GM12878 (cell line): ENCODE data around the gene C19orf44. TPM values are rescaled to one million over a fixed set of nuclear protein-coding genes. Genes with fewer than 3 reads are reported as not detected.
A peak's percentile ranks its signal among the peaks of the same experiment; 100 is the strongest.

Experiments
- ATAC-seq: fragments of 200-7000 bp; cut with Tn5 transposase; 3 replicates; pipeline ENCODE4 v1.9.1; 2020; ENCODE audit warnings: mild to moderate bottlenecking, moderate library complexity
- BruUV-seq: library from RNA; stranded (reverse); fragments of 400-500 nt; replicated peaks from 2 replicates; lab custom pipeline; 2021; lab: Mats Ljungman, UMichigan
- CTCF ChIA-PET: fragments of 300-600 bp; sonication (Branson Sonifier 250); formaldehyde crosslinking; extraction: SDS; loops from one replicate; lab custom pipeline; 2021; ENCODE audit warnings: inconsistent platforms; lab: Yijun Ruan, JAX
- POLR2A ChIA-PET: fragments of 350-600 bp; formaldehyde crosslinking; extraction: SDS; loops from one replicate; lab custom pipeline; 2021; ENCODE audit warnings: inconsistent platforms; lab: Charles Lee
- RAD21 ChIA-PET: fragments of 300-600 bp; sonication (Branson Sonifier 250); formaldehyde crosslinking; loops from one replicate; lab custom pipeline; 2023; ENCODE audit warnings: antibody characterized with exemption; ENCODE audit not compliant: unreplicated experiment; lab: Charles Lee
- SMC1A ChIA-PET: fragments of 300-600 bp; sonication (Branson Sonifier 250); formaldehyde crosslinking; loops from one replicate; lab custom pipeline; 2023; ENCODE audit not compliant: unreplicated experiment, uncharacterized antibody; lab: Charles Lee
- DNase-seq: peaks from one replicate; pipeline ENCODE4 v3.0.0-alpha.2; 2011; ENCODE audit warnings: low read depth, low spot score
- FAIRE-seq: peaks from 3 replicates; lab custom pipeline; 2011; peaks lifted over from hg19 to GRCh38; lab: Jason Lieb, UNC
- H2AFZ ChIP-seq: 2 replicates; pipeline ENCODE4 v1.6.0; 2011; ENCODE audit warnings: low read depth, low read length, control low read depth; ENCODE audit not compliant: control insufficient read depth
- H3K27ac ChIP-seq: 2 replicates; pipeline ENCODE4 v1.5.1; 2011; ENCODE audit warnings: control low read depth; ENCODE audit not compliant: control insufficient read depth, insufficient read depth
- H3K27me3 ChIP-seq, 2 experiments: replicated peaks in 1 of 2; 2 replicates each; pipeline versions ENCODE4 v1.6.0 to v1.6.1; 2011; ENCODE audit warnings: low read length in 1 of 2; ENCODE audit not compliant: control insufficient read depth in 2 of 2, insufficient read depth in 2 of 2
- H3K36me3 ChIP-seq, 2 experiments: 2 replicates each; pipeline ENCODE4 v1.5.1; 2011; ENCODE audit warnings: low read length in 1 of 2; ENCODE audit not compliant: control insufficient read depth in 2 of 2, insufficient read depth in 2 of 2
- H3K4me1 ChIP-seq: 2 replicates; pipeline ENCODE4 v1.6.1; 2011; ENCODE audit warnings: mild to moderate bottlenecking, low read length, moderate library complexity, mixed read lengths; ENCODE audit not compliant: control insufficient read depth, insufficient read depth
- H3K4me2 ChIP-seq: 2 replicates; pipeline ENCODE4 v1.6.0; 2011; ENCODE audit warnings: control low read depth; ENCODE audit not compliant: control insufficient read depth, insufficient read depth
- H3K4me3 ChIP-seq: fragments of 200-600 bp; sonication (generic); 2 replicates; pipeline ENCODE4 v1.5.1; 2016
- H3K79me2 ChIP-seq: 2 replicates; pipeline ENCODE4 v1.6.0; 2011; ENCODE audit warnings: low read length; ENCODE audit not compliant: control insufficient read depth, insufficient read depth
- H3K9ac ChIP-seq: 2 replicates; pipeline ENCODE4 v1.8.0; 2011; ENCODE audit warnings: low read length, control low read depth, mixed read lengths; ENCODE audit not compliant: control insufficient read depth, insufficient read depth
- H3K9me3 ChIP-seq: replicated peaks from 3 replicates; pipeline ENCODE4 v1.5.1; 2011; ENCODE audit warnings: mild to moderate bottlenecking, low read length; ENCODE audit not compliant: control insufficient read depth, insufficient read depth
- H4K20me1 ChIP-seq: 2 replicates; pipeline ENCODE4 v1.6.0; 2011; ENCODE audit not compliant: control insufficient read depth, insufficient read depth
- BCL11A ChIP-seq: IDR thresholded peaks from 2 replicates; pipeline ENCODE4 v1.6.1; 2011; ENCODE audit warnings: low read depth, low read length
- EGR1 ChIP-seq, 2 experiments: IDR thresholded peaks; 1 replicate in 1 of 2; 2 replicates in 1 of 2; pipeline ENCODE4 v1.6.1; 2011 to 2012; ENCODE audit warnings: low read depth in 2 of 2, low read length in 2 of 2, borderline replicate concordance in 1 of 2, mild to moderate bottlenecking in 1 of 2, moderate library complexity in 1 of 2
- EP300 ChIP-seq, 2 experiments: fragments of 150-350 bp in 1 of 2; IDR thresholded peaks; 2 replicates each; pipeline ENCODE4 v1.6.1; 2011 to 2012; ENCODE audit warnings: low read depth in 2 of 2, low read length in 2 of 2, borderline replicate concordance in 1 of 2, improper control_type of control experiment in 1 of 2, inconsistent platforms in 1 of 2; ENCODE audit not compliant: control insufficient read depth in 1 of 2
- FOS ChIP-seq: IDR thresholded peaks from 3 replicates; pipeline ENCODE4 v1.6.1; 2011; ENCODE audit warnings: borderline replicate concordance; ENCODE audit not compliant: insufficient read length; ENCODE audit errors: extremely low read depth
- GABPA ChIP-seq: IDR thresholded peaks from 2 replicates; pipeline ENCODE4 v1.6.1; 2014; ENCODE audit warnings: antibody characterized with exemption, low read depth, mild to moderate bottlenecking, inconsistent platforms
- HDGF ChIP-seq: fragments of 450-650 bp; IDR thresholded peaks from 2 replicates; pipeline ENCODE4 v1.6.1; 2016; ENCODE audit warnings: antibody characterized with exemption
- MEF2B ChIP-seq: fragments of 450-650 bp; IDR thresholded peaks from 2 replicates; pipeline ENCODE4 v1.6.1; 2018; ENCODE audit warnings: mild to moderate bottlenecking, moderate library complexity; ENCODE audit not compliant: partially characterized antibody, poor library complexity, severe bottlenecking
- MTA3 ChIP-seq: IDR thresholded peaks from 2 replicates; pipeline ENCODE4 v1.6.1; 2012; ENCODE audit warnings: low read length, inconsistent platforms, borderline replicate concordance
- NRF1 ChIP-seq: conservative IDR thresholded peaks from 2 replicates; pipeline ENCODE4 v1.6.1; 2011; ENCODE audit warnings: mild to moderate bottlenecking, low read depth, low read length, improper control_type of control experiment
- POLR2A ChIP-seq: IDR thresholded peaks from 2 replicates; pipeline ENCODE4 v1.6.1; 2011; ENCODE audit warnings: low read depth, mild to moderate bottlenecking, low read length
- POLR2AphosphoS2 ChIP-seq: IDR thresholded peaks from 2 replicates; pipeline ENCODE4 v1.6.1; 2011; ENCODE audit warnings: low read depth, mild to moderate bottlenecking, low read length, improper control_type of control experiment, moderate library complexity
- SMAD5 ChIP-seq: IDR thresholded peaks from 2 replicates; pipeline ENCODE4 v1.6.1; 2016; ENCODE audit warnings: antibody characterized with exemption, low read depth
- SMARCA5 ChIP-seq: fragments of 450-650 bp; IDR thresholded peaks from 2 replicates; pipeline ENCODE4 v1.6.1; 2017; ENCODE audit warnings: mild to moderate bottlenecking
- TBL1XR1 ChIP-seq: IDR thresholded peaks from 2 replicates; pipeline ENCODE4 v1.6.1; 2012; ENCODE audit warnings: low read depth, low read length, improper control_type of control experiment
- ZBED1 ChIP-seq: IDR thresholded peaks from 2 replicates; pipeline ENCODE4 v1.6.1; 2016; ENCODE audit warnings: borderline replicate concordance
- WGBS: methylation state at CpG from one replicate; pipeline ENCODE4 v1.1.6; 2016; ENCODE audit warnings: low lambda C conversion rate; ENCODE audit not compliant: insufficient replicate concordance, insufficient coverage; ENCODE audit errors: missing lambda C conversion rate; 5-methylcytosine and 5-hydroxymethylcytosine counted together
- in situ Hi-C: fragments of 300-500 bp; cut with MboI; formaldehyde crosslinking; loops from 9 replicates; pipeline ENCODE4 v1.14.3; 2018; ENCODE audit warnings: mixed read lengths
- intact Hi-C: fragments of 100-400 bp; cut with micrococcal nuclease; formaldehyde crosslinking; loops from one replicate; pipeline ENCODE4 v1.14.2; 2022; ENCODE audit not compliant: unreplicated experiment
- polyA plus RNA-seq, 11 experiments: library from polyadenylated mRNA; depleted of rRNA in 4 of 11; unstranded in 6 of 11; stranded (reverse) in 5 of 11; fragments of >200 nt; fragmentation: Nextera tagmentation in 4 of 11; fragmentation: Illumina TruSeq in 1 of 11; extraction: Ambion mirVana in 4 of 11; extraction: Trizol in 1 of 11; gene quantifications; 1 replicate in 1 of 11; 2 replicates in 10 of 11; pipeline versions ENCODE4 v1.2.1 to v1.2.3, GENCODE V29; 2011 to 2016; ENCODE audit warnings: inconsistent platforms in 2 of 11, missing spikeins in 2 of 11, low read depth in 1 of 11
- total RNA-seq, 4 experiments: library from RNA; depleted of rRNA in 3 of 4; stranded (reverse); fragments of >200 nt in 3 of 4; fragmentation: Illumina TruSeq in 1 of 4; extraction: Trizol in 1 of 4; gene quantifications; 2 replicates each; pipeline versions ENCODE4 v1.2.1 to v1.2.3, GENCODE V29; 2013 to 2021
- TF ChIP-seq, protein P1 (sequence below): fragments of 450-650 bp; IDR thresholded peaks from 2 replicates; pipeline ENCODE4 v1.6.1; 2017; ENCODE audit warnings: low read depth, mild to moderate bottlenecking, moderate library complexity
- TF ChIP-seq, protein P2 (sequence below): fragments of 450-650 bp; IDR thresholded peaks from 2 replicates; pipeline ENCODE4 v1.6.1; 2018; ENCODE audit warnings: borderline replicate concordance, mild to moderate bottlenecking; ENCODE audit not compliant: partially characterized antibody
- TF ChIP-seq, protein P3 (sequence below): fragments of 450-650 bp; IDR thresholded peaks from 2 replicates; pipeline ENCODE4 v1.6.1; 2016; ENCODE audit warnings: mild to moderate bottlenecking

The C19orf44 gene
- total and polyA plus RNA-seq, 10 of the 15 experiments (the other 5 are each of a cell fraction or from before 2014, with no cell fraction given), result 0.26 to 5.2 (median 3.6) TPM

DNA sequence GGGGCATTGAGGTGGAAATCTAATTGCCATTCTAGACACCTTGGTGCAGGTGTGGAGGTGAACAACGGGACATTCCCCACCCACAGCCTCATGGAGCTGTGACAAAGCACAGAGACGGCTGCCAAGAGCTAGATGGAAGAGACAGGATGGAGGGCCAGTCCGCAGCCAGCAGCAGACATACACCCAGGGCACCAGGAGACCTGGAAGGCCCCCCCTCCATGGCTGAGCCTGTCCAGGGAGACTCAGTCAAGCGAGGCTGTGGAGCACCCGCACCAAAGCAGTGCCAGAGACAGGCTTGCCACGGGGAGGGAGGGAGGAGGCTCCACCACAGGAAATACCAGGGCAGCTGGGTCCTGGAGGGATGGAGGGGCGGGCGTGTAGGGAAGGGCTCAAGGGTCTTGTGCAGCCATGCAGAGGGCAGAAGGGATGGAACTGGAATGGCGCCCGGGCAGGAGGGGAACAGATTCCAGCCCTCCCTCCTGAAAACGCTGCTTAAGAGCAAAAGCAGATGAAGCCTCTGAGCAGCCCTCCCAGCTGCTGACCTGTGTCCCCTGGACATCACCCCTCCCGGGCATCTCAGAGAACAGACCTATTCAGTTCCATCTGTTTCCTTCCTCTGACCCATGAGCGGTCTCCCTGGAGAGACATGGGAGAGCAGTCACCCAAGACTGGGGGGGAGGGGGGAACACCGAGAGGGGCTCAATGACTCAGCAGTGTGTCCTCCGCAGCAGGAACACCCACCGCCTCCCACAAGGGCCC is 38.8 kb upstream of the C19orf44 start:
- intact Hi-C loops, result no loop called here
- Histone ChIP-seq H3K27me3 (no peaks in the 10 kb centered on the region; a peak in 1 of 4 replicates), H3K4me1 (peaks cover 25% of the 10 kb centered on the region), H3K27ac (peak overlapping the region; percentile 75), H3K4me3 (peak overlapping the region; percentile 38; the same call in 1 of the 2 replicates), H2AFZ (no peak overlapping the region), H3K9me3 (no peaks in the 10 kb centered on the region), H3K79me2 (peaks cover 76% of the 10 kb centered on the region), H3K36me3 (no peaks in the 10 kb centered on the region; a peak in 2 of 4 replicates), H3K4me2 (peak overlapping the region; percentile 96), H4K20me1 (no peaks in the 10 kb centered on the region), H3K9ac (peak overlapping the region; percentile 63)
- POLR2A ChIA-PET, result interaction anchor here (0.6 to 1.7 kb wide), 4 partner anchors 10 to 301 kb away, joined by 3 to 8 read pairs (median 4); no protein-coding TSS in a partner anchor
- ATAC-seq (peak; percentile 62), DNase-seq (no peak), FAIRE-seq (no peak)
- BruUV-seq, result no TSS peak
- WGBS, result 15% methylated on average over 16 of the region's 16 CpGs
- in situ Hi-C loops, result no loop called here
- SMC1A ChIA-PET, result interaction anchor here (1.1 kb wide), 1 partner anchor 8 kb away, joined by 4 read pairs; no protein-coding TSS in a partner anchor
- RAD21 ChIA-PET, result interaction anchor here (0.5 to 2.2 kb wide), 4 partner anchors 10 to 157 kb away, joined by 3 to 7 read pairs (median 4); partner anchors contain the start of genes C19orf44 and CALR3
- CTCF ChIA-PET, result no interaction called here
- TF ChIP-seq GABPA, result no peak
- TF ChIP-seq MEF2B, result peak; percentile 16
- TF ChIP-seq EGR1 (IDR thresholded peaks at IDR 0.05; ENCODE audit: borderline replicate concordance in 1 of 2, low read depth in 2 of 2, low read length in 2 of 2), result peak in 1 of 2 experiments; percentile 80; a peak in 2 of 3 replicates
- TF ChIP-seq FOS, result no peak
- TF ChIP-seq EP300 (IDR thresholded peaks at IDR 0.05; ENCODE audit: borderline replicate concordance in 1 of 2, control insufficient read depth in 1 of 2, low read depth in 2 of 2, low read length in 2 of 2), result 0 out of 4 replicates have a peak, but pooled peaks of 1 of the 2 experiments have one; percentile 8
- TF ChIP-seq, protein P1, sequence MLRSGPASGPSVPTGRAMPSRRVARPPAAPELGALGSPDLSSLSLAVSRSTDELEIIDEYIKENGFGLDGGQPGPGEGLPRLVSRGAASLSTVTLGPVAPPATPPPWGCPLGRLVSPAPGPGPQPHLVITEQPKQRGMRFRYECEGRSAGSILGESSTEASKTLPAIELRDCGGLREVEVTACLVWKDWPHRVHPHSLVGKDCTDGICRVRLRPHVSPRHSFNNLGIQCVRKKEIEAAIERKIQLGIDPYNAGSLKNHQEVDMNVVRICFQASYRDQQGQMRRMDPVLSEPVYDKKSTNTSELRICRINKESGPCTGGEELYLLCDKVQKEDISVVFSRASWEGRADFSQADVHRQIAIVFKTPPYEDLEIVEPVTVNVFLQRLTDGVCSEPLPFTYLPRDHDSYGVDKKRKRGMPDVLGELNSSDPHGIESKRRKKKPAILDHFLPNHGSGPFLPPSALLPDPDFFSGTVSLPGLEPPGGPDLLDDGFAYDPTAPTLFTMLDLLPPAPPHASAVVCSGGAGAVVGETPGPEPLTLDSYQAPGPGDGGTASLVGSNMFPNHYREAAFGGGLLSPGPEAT, result no peak
- no peak for TF ChIP-seq TBL1XR1
- TF ChIP-seq SMAD5, result no peak
- TF ChIP-seq HDGF, result 0 out of 2 replicates have a peak, but pooled peaks have one; percentile 28
- no peak for TF ChIP-seq POLR2A
- no peak for TF ChIP-seq NRF1
- TF ChIP-seq, protein P2, sequence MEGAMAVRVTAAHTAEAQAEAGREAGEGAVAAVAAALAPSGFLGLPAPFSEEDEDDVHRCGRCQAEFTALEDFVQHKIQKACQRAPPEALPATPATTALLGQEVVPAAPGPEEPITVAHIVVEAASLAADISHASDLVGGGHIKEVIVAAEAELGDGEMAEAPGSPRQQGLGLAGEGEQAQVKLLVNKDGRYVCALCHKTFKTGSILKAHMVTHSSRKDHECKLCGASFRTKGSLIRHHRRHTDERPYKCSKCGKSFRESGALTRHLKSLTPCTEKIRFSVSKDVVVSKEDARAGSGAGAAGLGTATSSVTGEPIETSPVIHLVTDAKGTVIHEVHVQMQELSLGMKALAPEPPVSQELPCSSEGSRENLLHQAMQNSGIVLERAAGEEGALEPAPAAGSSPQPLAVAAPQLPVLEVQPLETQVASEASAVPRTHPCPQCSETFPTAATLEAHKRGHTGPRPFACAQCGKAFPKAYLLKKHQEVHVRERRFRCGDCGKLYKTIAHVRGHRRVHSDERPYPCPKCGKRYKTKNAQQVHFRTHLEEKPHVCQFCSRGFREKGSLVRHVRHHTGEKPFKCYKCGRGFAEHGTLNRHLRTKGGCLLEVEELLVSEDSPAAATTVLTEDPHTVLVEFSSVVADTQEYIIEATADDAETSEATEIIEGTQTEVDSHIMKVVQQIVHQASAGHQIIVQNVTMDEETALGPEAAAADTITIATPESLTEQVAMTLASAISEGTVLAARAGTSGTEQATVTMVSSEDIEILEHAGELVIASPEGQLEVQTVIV, result no peak
- no peak for TF ChIP-seq SMARCA5
- TF ChIP-seq POLR2AphosphoS2, result no peak
- TF ChIP-seq MTA3, result no peak
- no peak for TF ChIP-seq ZBED1
- no peak for TF ChIP-seq BCL11A
- TF ChIP-seq, protein P3, sequence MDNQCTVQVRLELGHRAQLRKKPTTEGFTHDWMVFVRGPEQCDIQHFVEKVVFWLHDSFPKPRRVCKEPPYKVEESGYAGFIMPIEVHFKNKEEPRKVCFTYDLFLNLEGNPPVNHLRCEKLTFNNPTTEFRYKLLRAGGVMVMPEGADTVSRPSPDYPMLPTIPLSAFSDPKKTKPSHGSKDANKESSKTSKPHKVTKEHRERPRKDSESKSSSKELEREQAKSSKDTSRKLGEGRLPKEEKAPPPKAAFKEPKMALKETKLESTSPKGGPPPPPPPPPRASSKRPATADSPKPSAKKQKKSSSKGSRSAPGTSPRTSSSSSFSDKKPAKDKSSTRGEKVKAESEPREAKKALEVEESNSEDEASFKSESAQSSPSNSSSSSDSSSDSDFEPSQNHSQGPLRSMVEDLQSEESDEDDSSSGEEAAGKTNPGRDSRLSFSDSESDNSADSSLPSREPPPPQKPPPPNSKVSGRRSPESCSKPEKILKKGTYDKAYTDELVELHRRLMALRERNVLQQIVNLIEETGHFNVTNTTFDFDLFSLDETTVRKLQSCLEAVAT, result no peak
